Stimulated activated CD4-positive, alpha-beta T cell treated with anti-CD3 and anti-CD28 coated beads, Interleukin-12 subunit alpha, Interleukin-12 subunit beta, amount 100 ng/mL, for 24 hours (primary cell): Measurements from ENCODE around the gene KLK10.

ENCODE experiments used
- DNase-seq, 2 experiments: peaks; one replicate each; pipeline ENCODE4 v3.0.0-alpha.2; 2020; ENCODE audit warnings: low read depth in 2 of 2

Gene KLK10

GRCh38 chr19:51019544-51019925 lies at the start of gene KLK10:
Gene KLK10, minus strand, starts transcription at chr19:51019709. Its CDS starts 579 bp downstream, at chr19:51019130.
- no peak for DNase-seq

GRCh38 chr19:51066393-51067186 lies 47.1 kb upstream of the KLK10 start:
- no peak for DNase-seq

DNA sequence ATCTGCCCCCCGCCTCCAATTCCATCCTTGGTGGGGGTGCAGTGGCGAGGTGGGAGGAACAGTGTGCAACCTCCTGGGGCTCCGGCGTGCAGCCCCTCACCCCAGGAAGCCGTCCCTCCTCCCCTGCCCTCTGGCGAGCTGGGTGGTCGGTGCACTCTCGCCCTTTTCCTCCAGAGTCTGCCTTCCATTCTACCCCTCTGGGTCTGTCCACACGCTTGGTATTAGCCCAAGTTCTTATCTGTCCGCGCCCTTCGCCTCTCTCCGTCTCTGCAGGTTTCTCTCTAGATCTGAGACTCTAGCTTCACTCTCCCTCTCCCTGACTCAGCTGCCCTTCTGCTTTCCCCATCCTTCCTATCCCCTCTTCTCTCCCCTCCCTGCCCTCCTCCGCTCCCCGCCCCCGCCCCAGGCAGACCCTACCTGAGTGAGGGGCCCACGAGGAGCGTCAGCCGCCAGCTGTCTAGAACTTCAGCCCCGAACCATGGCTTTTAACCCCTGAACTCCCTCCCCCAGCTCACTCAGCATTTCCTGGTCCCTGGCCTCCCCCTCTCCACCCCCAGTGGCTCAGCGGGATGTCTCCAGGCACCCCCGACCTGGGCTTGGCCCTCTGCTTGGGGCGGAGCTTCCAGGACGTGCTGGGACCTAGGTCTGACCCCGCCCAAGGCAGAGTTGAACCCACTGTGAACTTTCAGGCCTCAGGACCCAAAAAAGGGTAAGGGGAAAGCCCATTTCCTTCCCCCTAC lies 45.9 kb upstream of the KLK10 start:
- DNase-seq: no peak

GRCh38 chr19:51064534-51065220 lies 45.2 kb upstream of the KLK10 start, which contains the start of gene KLK13:
Gene KLK13, minus strand, starts transcription at chr19:51065092. Its CDS starts 25 bp downstream, at chr19:51065067.
- DNase-seq: no peak

- no peak for DNase-seq
Measured at GRCh38 chr19:51063664-51064063, 44.2 kb upstream of the KLK10 start.

GRCh38 chr19:51060973-51061372 lies 41.5 kb upstream of the KLK10 start:
- DNase-seq: no peak

GRCh38 chr19:51060336-51060735 lies 40.8 kb upstream of the KLK10 start:
- DNase-seq: no peak

DNA sequence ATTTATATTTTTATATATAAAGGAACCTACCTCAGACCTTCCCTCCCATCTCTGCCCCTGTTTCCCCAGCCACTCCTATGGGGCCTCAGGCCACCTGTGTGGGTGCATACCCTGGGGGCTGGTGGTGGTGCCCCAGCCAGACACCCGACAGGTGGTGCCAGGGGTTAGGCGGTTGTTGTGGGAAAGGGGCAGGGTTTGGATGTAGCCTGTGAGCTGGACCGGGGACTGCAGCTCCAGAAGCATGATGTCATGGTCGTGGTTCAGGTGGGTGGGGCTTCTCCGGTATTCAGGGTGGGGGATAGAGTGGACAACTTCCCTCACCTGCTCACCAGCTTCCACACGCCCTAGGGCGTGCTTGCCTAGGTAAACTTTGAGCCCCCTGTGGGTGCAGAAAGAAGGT lies 40.2 kb upstream of the KLK10 start:
- no peak for DNase-seq

GRCh38 chr19:51055866-51056265 lies 36.4 kb upstream of the KLK10 start:
- DNase-seq: no peak

DNA sequence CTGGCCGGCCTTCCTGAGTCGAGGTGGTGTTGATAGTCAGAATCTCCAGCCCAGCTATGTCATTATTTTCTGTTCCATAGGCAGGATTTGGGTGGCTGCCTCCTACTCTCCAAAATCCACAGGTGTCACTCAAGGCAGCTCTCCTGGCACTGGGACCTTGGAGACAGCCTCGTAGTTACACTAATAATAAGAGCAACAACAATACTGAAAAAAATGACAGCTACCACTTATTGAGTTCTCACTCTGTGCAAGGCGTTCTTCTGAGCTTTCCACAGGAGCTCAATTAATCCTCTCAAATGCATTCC lies 27.5 kb upstream of the KLK10 start:
- DNase-seq: no peak

GRCh38 chr19:51044327-51044726 lies 24.8 kb upstream of the KLK10 start:
- DNase-seq: no peak

GRCh38 chr19:51043497-51043896 lies 24.0 kb upstream of the KLK10 start:
- DNase-seq: no peak

- no peak for DNase-seq
Measured at GRCh38 chr19:51040151-51040550, 20.6 kb upstream of the KLK10 start.

DNA sequence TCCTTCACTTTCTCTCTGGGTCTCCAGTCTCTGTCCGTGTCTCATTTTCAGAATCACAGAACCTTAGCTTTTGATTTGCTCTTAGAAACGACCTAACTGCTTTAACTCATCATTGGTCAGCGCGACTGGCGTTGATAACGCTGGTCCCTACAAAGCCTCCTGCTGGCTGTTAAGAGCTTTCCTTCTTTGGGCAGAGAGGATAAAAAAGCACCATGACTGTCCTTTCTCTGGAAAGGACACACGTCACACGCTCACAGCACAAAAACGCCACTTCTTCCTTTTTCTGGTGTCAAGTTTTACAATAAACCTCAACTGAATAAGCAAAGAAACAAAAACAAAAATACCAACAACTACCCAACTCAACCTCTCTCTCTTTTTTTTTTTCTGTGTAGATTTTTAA lies 17.0 kb upstream of the KLK10 start:
- DNase-seq: no peak

- no peak for DNase-seq
Measured at GRCh38 chr19:51034704-51035103, 15.2 kb upstream of the KLK10 start, which contains the start of gene KLK12. Gene KLK12, minus strand, starts transcription at chr19:51035002. Its CDS starts 381 bp downstream, at chr19:51034621.

GRCh38 chr19:51031880-51032225 lies 12.3 kb upstream of the KLK10 start:
- no peak for DNase-seq

DNA sequence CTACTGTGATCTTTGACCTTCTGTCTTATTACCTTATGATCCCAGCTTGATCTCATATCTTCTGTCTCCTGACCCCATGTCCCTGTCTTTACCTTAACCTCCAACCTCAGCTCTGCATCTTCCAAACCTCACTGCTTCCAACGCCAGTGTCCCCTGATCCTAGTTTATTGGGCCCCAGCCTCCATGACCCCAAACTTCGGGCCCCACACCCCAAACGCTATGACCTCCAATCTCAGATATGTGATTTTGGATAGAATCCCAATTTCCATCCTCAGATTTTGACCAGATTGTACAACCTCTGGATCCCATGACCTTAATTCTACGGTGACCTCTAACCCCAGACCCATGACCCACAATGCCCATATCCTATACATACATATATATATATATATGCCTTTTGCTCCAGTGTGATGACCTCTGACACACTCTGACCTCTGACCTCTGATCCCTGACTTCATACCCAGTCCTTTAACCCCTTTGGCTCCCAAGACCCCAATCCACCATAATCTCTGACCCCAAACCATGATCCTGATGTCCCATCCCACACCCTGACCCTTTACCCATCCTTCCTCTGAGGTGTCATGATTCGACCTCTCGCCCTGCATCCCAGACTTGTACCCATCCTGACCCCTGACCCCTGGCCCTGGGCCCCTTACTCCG lies 11.8 kb upstream of the KLK10 start:
- DNase-seq: no peak

- DNase-seq: no peak
Measured at GRCh38 chr19:51030631-51031030, 11.1 kb upstream of the KLK10 start.

GRCh38 chr19:51029718-51030117 lies 10.2 kb upstream of the KLK10 start:
- no peak for DNase-seq

DNA sequence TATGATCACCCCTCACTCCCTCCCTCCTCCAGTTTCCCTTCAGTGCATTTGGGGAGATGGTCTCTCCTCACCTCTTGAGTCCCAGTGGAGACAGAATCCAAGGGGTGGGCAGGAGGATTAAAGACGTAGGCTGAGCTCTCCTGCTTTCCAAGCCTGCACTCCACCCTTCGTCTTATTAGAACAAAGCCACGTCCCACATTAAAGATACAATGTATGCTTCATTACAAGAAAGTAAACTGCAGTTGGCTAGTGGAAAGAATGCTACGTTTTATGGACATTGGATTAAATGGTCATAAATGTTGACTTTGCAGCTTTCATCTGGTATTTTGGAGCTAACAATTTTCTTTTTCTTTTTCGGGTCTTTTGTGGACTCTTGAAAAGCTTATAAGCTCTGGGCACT lies 8.4 kb upstream of the KLK10 start:
- DNase-seq: no peak

GRCh38 chr19:51027126-51027806 lies 7.8 kb upstream of the KLK10 start:
- DNase-seq: no peak

- no peak for DNase-seq
Measured at GRCh38 chr19:51026554-51026831, 7.0 kb upstream of the KLK10 start, which contains the start of gene KLK11. Gene KLK11, minus strand, starts transcription at chr19:51026616. Its CDS starts 985 bp downstream, at chr19:51025631.
